Neural cell (in vitro differentiated cells): ENCODE measurements around the gene FHAD1. TPM values are rescaled to one million over a fixed set of nuclear protein-coding genes. Genes with fewer than 3 reads are reported as not detected.

ENCODE experiments used
- H2AFZ ChIP-seq: fragments of 200-600, 300-800 bp; sonication (generic), shearing (Covaris generic); 2 replicates; pipeline ENCODE4 v1.6.0; 2014; ENCODE audit warnings: low read depth, mild to moderate bottlenecking, antibody characterized with exemption, low read length, moderate library complexity
- H3F3A ChIP-seq: fragments of 200-600 bp; shearing (Covaris generic); 2 replicates; pipeline ENCODE4 v1.6.1; 2016; ENCODE audit warnings: mild to moderate bottlenecking, moderate library complexity, mixed read lengths, antibody characterized with exemption, low read length; ENCODE audit not compliant: insufficient read depth, poor library complexity, severe bottlenecking
- H3K27ac ChIP-seq: fragments of 200-600, 300-800 bp; sonication (generic), shearing (Covaris generic); 2 replicates; pipeline ENCODE4 v1.5.1; 2014; ENCODE audit warnings: mild to moderate bottlenecking, low read length, moderate library complexity
- H3K27me3 ChIP-seq: fragments of 300-800, 200-600 bp; sonication (generic), shearing (Covaris generic); 2 replicates; pipeline ENCODE4 v1.6.0; 2014; ENCODE audit warnings: mild to moderate bottlenecking, low read depth, low read length, moderate library complexity; ENCODE audit not compliant: insufficient read depth
- H3K36me3 ChIP-seq: fragments of 300-800, 200-600 bp; sonication (generic), shearing (Covaris generic); 2 replicates; pipeline ENCODE4 v1.5.1; 2014; ENCODE audit warnings: mild to moderate bottlenecking, antibody characterized with exemption, low read length, moderate library complexity; ENCODE audit not compliant: insufficient read depth
- H3K4me2 ChIP-seq: fragments of 300-800, 200-600 bp; sonication (generic), shearing (Covaris generic); 2 replicates; pipeline ENCODE4 v1.6.0; 2014; ENCODE audit warnings: mild to moderate bottlenecking, low read length
- H3K4me3 ChIP-seq: fragments of 300-800, 200-600 bp; sonication (generic), shearing (Covaris generic); 2 replicates; pipeline ENCODE4 v1.5.1; 2014; ENCODE audit warnings: mild to moderate bottlenecking, low read length, moderate library complexity
- H3K79me2 ChIP-seq: fragments of 200-600 bp; shearing (Covaris generic); replicated peaks from 2 replicates; pipeline ENCODE4 v1.6.0; 2014; ENCODE audit warnings: mild to moderate bottlenecking, low read length, moderate library complexity; ENCODE audit not compliant: insufficient read depth
- H3K9ac ChIP-seq: fragments of 300-800, 200-600 bp; sonication (generic), shearing (Covaris generic); 2 replicates; pipeline ENCODE4 v1.6.1; 2016; ENCODE audit warnings: mild to moderate bottlenecking, low read length, mixed read lengths
- H3K9me2 ChIP-seq: fragments of 200-600 bp; shearing (Covaris generic); 2 replicates; pipeline ENCODE4 v1.6.1; 2016; ENCODE audit warnings: mild to moderate bottlenecking, low read length, mixed read lengths; ENCODE audit not compliant: insufficient read depth
- H3K9me3 ChIP-seq: fragments of 200-600, 300-800 bp; sonication (generic), shearing (Covaris generic); 2 replicates; pipeline ENCODE4 v1.6.1; 2016; ENCODE audit warnings: mild to moderate bottlenecking, mixed run types, low read length, moderate library complexity, mixed read lengths
- H4K20me1 ChIP-seq: fragments of 200-600 bp; shearing (Covaris generic); 2 replicates; pipeline ENCODE4 v1.6.1; 2016; ENCODE audit warnings: mild to moderate bottlenecking, mixed run types; ENCODE audit not compliant: insufficient read depth
- EP300 ChIP-seq: fragments of 450-650 bp; conservative IDR thresholded peaks from 2 replicates; pipeline ENCODE4 v1.6.1; 2014; ENCODE audit warnings: antibody characterized with exemption, mild to moderate bottlenecking, moderate library complexity; ENCODE audit not compliant: poor library complexity, severe bottlenecking
- EZH2 ChIP-seq: fragments of 200-600, 300-800 bp; shearing (Covaris generic), sonication (generic); IDR thresholded peaks from 2 replicates; pipeline ENCODE4 v1.6.1; 2014; ENCODE audit warnings: antibody characterized with exemption, low read length, borderline replicate concordance, mild to moderate bottlenecking; ENCODE audit not compliant: insufficient read depth, poor library complexity, severe bottlenecking
- MXI1 ChIP-seq: fragments of 450-650 bp; conservative IDR thresholded peaks from 2 replicates; pipeline ENCODE4 v1.6.1; 2014; ENCODE audit warnings: antibody characterized with exemption, mild to moderate bottlenecking; ENCODE audit not compliant: poor library complexity, severe bottlenecking
- POLR2AphosphoS5 ChIP-seq: IDR thresholded peaks from 2 replicates; pipeline ENCODE4 v1.6.1; 2012
- RAD21 ChIP-seq: fragments of 450-650 bp; conservative IDR thresholded peaks from 2 replicates; pipeline ENCODE4 v1.6.1; 2014; ENCODE audit warnings: antibody characterized with exemption, mild to moderate bottlenecking, moderate library complexity
- REST ChIP-seq: IDR thresholded peaks from 2 replicates; pipeline ENCODE4 v1.6.1; 2012; ENCODE audit warnings: borderline replicate concordance
- SMC3 ChIP-seq: fragments of 450-650 bp; conservative IDR thresholded peaks from 2 replicates; pipeline ENCODE4 v1.6.1; 2014; ENCODE audit warnings: antibody characterized with exemption, mild to moderate bottlenecking, moderate library complexity; ENCODE audit not compliant: poor library complexity
- TAF1 ChIP-seq: IDR thresholded peaks from 2 replicates; pipeline ENCODE4 v1.6.1; 2012; ENCODE audit warnings: low read depth
- polyA plus RNA-seq: library from polyadenylated mRNA; depleted of rRNA; stranded (reverse); fragments of >200 nt; gene quantifications from 2 replicates; pipeline ENCODE4 v1.2.3, GENCODE V29; 2014
- TF ChIP-seq, protein P1 (sequence below): fragments of 450-650 bp; IDR thresholded peaks from 2 replicates; pipeline ENCODE4 v1.5.1; 2014; ENCODE audit warnings: antibody characterized with exemption, mild to moderate bottlenecking, moderate library complexity; ENCODE audit not compliant: poor library complexity, severe bottlenecking

The FHAD1 gene
- polyA plus RNA-seq, 1 donor from 2014 or later = 0.46 TPM

DNA sequence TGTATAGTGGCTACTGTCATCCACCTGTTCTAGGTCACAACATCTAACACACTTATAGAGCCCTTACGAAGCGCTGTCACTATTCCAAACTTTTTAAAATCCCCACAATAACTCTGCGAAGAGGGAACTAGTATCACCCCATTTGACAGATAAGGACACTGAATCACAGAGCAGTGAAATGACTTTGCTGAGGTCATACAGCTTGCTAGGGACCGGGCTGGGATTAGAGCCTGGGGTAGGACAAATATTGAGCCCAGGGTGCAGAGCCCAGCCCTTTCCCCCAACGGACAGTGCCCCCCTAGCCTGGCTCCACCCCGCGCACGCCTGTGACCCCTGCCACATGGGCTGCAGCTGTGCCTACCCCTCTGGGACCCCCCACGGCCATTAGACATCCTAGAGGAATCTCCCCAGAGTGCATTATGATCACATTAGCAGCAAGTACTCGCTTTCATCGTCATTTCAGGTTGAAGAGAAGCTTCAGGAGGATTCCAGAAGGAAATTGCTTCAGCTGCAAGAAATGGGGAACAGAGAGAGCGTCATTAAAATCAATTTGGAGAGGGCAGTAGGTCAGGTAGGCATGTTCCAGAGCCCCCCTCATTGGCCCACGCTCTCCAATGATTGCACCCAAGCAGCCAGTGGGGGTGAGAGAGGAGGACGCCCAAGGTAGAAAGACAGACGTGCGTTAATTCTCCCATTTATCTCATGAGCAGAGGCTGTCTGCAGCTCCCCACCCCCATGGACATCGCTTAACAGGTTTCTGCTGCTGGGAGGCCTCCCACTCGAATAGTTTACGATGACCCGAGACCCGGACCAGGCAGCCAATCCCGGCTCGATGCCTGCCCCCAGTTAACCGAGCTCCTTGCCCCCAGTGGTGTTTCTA, 77.2 kb downstream of the FHAD1 start:
- no peak overlapping the region for H2AFZ ChIP-seq

GRCh38 chr1:15324869-15325335, 77.9 kb downstream of the FHAD1 start:
- Histone ChIP-seq H3K4me2 (no peak overlapping the region), H3K9me3 (no peaks in the 10 kb centered on the region), H3K36me3 (no peaks in the 10 kb centered on the region), H3K9ac (no peak overlapping the region), H3F3A (no peaks in the 10 kb centered on the region), H3K79me2 (no peaks in the 10 kb centered on the region), H3K27me3 (no peaks in the 10 kb centered on the region), H4K20me1 (no peaks in the 10 kb centered on the region), H3K27ac (no peak overlapping the region), H3K4me3 (no peak overlapping the region), H3K9me2 (no peaks in the 10 kb centered on the region), H2AFZ (no peak overlapping the region)
- TF ChIP-seq POLR2AphosphoS5 = no peak
- no peak for TF ChIP-seq RAD21
- no peak for TF ChIP-seq EP300
- no peak for TF ChIP-seq SMC3
- TF ChIP-seq MXI1 = no peak
- no peak for TF ChIP-seq TAF1
- TF ChIP-seq EZH2 = no peak
- TF ChIP-seq REST = no peak
- TF ChIP-seq, protein P1, sequence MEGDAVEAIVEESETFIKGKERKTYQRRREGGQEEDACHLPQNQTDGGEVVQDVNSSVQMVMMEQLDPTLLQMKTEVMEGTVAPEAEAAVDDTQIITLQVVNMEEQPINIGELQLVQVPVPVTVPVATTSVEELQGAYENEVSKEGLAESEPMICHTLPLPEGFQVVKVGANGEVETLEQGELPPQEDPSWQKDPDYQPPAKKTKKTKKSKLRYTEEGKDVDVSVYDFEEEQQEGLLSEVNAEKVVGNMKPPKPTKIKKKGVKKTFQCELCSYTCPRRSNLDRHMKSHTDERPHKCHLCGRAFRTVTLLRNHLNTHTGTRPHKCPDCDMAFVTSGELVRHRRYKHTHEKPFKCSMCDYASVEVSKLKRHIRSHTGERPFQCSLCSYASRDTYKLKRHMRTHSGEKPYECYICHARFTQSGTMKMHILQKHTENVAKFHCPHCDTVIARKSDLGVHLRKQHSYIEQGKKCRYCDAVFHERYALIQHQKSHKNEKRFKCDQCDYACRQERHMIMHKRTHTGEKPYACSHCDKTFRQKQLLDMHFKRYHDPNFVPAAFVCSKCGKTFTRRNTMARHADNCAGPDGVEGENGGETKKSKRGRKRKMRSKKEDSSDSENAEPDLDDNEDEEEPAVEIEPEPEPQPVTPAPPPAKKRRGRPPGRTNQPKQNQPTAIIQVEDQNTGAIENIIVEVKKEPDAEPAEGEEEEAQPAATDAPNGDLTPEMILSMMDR = no peak

More for the DNA sequence above, 77.2 kb downstream of the FHAD1 start:
- H3K9ac ChIP-seq = no peak overlapping the region
- no peak overlapping the region for H3K4me3 ChIP-seq
- H3K36me3 ChIP-seq = no peaks in the 10 kb centered on the region
- H3F3A ChIP-seq = no peaks in the 10 kb centered on the region
- no peak for TF ChIP-seq REST
- no peak for TF ChIP-seq EP300
- no peaks in the 10 kb centered on the region for H3K79me2 ChIP-seq
- H3K9me2 ChIP-seq = no peaks in the 10 kb centered on the region
- no peak overlapping the region for H3K27ac ChIP-seq
- no peaks in the 10 kb centered on the region for H3K27me3 ChIP-seq
- H3K4me2 ChIP-seq = no peak overlapping the region
- no peaks in the 10 kb centered on the region for H3K9me3 ChIP-seq
- H4K20me1 ChIP-seq = no peaks in the 10 kb centered on the region
